ENCODE data around the gene DDX23.

- no peak for TF ChIP-seq CTCF (IDR thresholded peaks at IDR 0.05)
- no peak for TF ChIP-seq ZNF671 (CRISPR knock-in tag; IDR thresholded peaks at IDR 0.05)
- no peak for TF ChIP-seq ATF2 (CRISPR knock-in tag; IDR thresholded peaks at IDR 0.05; ENCODE audit: borderline replicate concordance, low read depth)
- no peak for TF ChIP-seq ESRRA (CRISPR knock-in tag; IDR thresholded peaks at IDR 0.05; ENCODE audit: borderline replicate concordance)
- no peak for TF ChIP-seq NR2C2 (CRISPR knock-in tag; IDR thresholded peaks at IDR 0.05)
- 0 out of 2 replicates have a peak, but pooled peaks have one; percentile 10 for TF ChIP-seq SP1 (CRISPR knock-in tag; conservative IDR thresholded peaks at IDR 0.05)
- TF ChIP-seq STAT6 (CRISPR knock-in tag; conservative IDR thresholded peaks at IDR 0.05; ENCODE audit: low read depth), result no peak
- no peak for TF ChIP-seq ATF3 (CRISPR knock-in tag; conservative IDR thresholded peaks at IDR 0.05)
- no peak for TF ChIP-seq ZNF416 (CRISPR knock-in tag; IDR thresholded peaks at IDR 0.05)
These were observed 33.8 kb downstream of the DDX23 start, which contains the start of gene CACNB3 for GRCh38 chr12:48817873-48818830.

Measured in WTC11 (cell line).